Upper lobe of left lung (tissue), 4 donors: Measurements from ENCODE around the gene ANKRD30A.

Experiments used
- CTCF ChIP-seq, 6 experiments: fragments of 450-650 bp in 4 of 6; fragments of 200-600 bp in 2 of 6; sonication (generic) in 2 of 6; IDR thresholded peaks; one replicate each; pipeline ENCODE4 v1.5.1; 2016 to 2019; ENCODE audit warnings: antibody characterized with exemption in 6 of 6
- EP300 ChIP-seq, 4 donors: sonication (generic); formaldehyde crosslinking; IDR thresholded peaks; one replicate each; pipeline ENCODE4 v1.5.1; 2017; ENCODE audit warnings: antibody characterized with exemption in 4 of 4, control low read depth in 2 of 4
- POLR2A ChIP-seq, 4 donors: fragments of 450-650 bp; IDR thresholded peaks; one replicate each; pipeline ENCODE4 v1.5.1; 2016 to 2017; ENCODE audit warnings: antibody characterized with exemption in 4 of 4, mild to moderate bottlenecking in 2 of 4

- TF ChIP-seq CTCF (IDR thresholded peaks at IDR 0.05) (no peak), POLR2A (IDR thresholded peaks at IDR 0.05) (no peak), EP300 (IDR thresholded peaks at IDR 0.05) (no peak)
Measured at GRCh38 chr10:37301271-37301670, 175.9 kb downstream of the ANKRD30A start.
